ENCODE results near the gene RGS9.

- TF ChIP-seq CTCF (IDR thresholded peaks at IDR 0.05) (no peak), EZH2 (IDR thresholded peaks at IDR 0.05; ENCODE audit: borderline replicate concordance, insufficient read depth, low read depth, low read length, poor library complexity, severe bottlenecking) (no peak)
These were observed 128.1 kb downstream of the RGS9 start for GRCh38 chr17:65265276-65265675.
